HUES64 (cell line): ENCODE data around the gene PCYT1A.
A peak's percentile ranks its signal among the peaks of the same experiment; 100 is the strongest.
"Not testable (repeated sequence)": the region's sequence is repeated elsewhere in the genome, so short reads cannot be mapped to it uniquely, and the experiment has no call there.

Experiments used
- H3K27ac ChIP-seq: 2 replicates; pipeline ENCODE4 v1.7.0; 2013; ENCODE audit warnings: low read depth, low read length, inconsistent platforms
- H3K27me3 ChIP-seq: 2 replicates; pipeline ENCODE4 v1.6.1; 2013; ENCODE audit warnings: mild to moderate bottlenecking, low read length; ENCODE audit not compliant: insufficient read depth
- H3K36me3 ChIP-seq: 2 replicates; pipeline ENCODE4 v1.6.1; 2013; ENCODE audit warnings: mild to moderate bottlenecking, low read length; ENCODE audit not compliant: insufficient read depth
- H3K4me1 ChIP-seq: 2 replicates; pipeline ENCODE4 v1.6.1; 2013; ENCODE audit warnings: mild to moderate bottlenecking, low read length, moderate library complexity; ENCODE audit not compliant: insufficient read depth
- H3K4me3 ChIP-seq: 2 replicates; pipeline ENCODE4 v1.5.1; 2013; ENCODE audit warnings: mild to moderate bottlenecking, low read length, moderate library complexity
- H3K9ac ChIP-seq: 2 replicates; pipeline ENCODE4 v1.6.1; 2013; ENCODE audit warnings: mild to moderate bottlenecking, low read depth, low read length
- H3K9me3 ChIP-seq: 2 replicates; pipeline ENCODE4 v1.6.1; 2013; ENCODE audit warnings: low read depth, low read length; ENCODE audit not compliant: insufficient read depth
- WGBS: fragments of 150-250, 120-280 bp; methylation state at CpG from one replicate; pipeline ENCODE4 v1.1.7; 2013; ENCODE audit warnings: missing lambda C conversion rate; 5-methylcytosine and 5-hydroxymethylcytosine counted together

PCYT1A gene

GRCh38 chr3:196184169-196184432 lies 103.4 kb downstream of the PCYT1A start:
- 100% methylated on average over 4 of the region's 4 CpGs for WGBS
- not testable (repeated sequence) for H3K9ac ChIP-seq, H3K27me3 ChIP-seq, H3K27ac ChIP-seq, H3K36me3 ChIP-seq, H3K4me3 ChIP-seq, H3K9me3 ChIP-seq
- peaks cover 16% of the 10 kb centered on the region for H3K4me1 ChIP-seq

DNA sequence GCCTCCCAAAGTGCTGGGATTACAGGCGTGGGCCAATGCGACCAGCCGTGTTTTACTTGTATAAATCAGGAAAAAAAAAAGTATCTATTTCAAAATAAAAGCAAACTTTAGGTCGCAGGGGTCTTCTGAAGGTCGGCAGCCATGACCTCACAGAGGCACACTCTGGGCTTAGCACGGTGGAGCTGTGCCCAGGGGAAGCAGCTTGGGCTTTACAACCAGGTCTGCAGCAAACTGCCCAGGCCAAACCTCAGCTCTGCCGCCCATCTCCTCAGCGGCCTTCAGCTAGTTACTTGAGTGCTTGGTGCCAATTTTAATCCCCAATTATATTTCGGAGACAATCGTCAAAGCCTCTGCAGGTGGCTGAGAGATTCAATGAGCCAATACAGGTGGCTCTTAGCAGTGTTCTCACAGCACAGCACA lies 106.4 kb downstream of the PCYT1A start:
- Histone ChIP-seq H3K9me3 (no peaks in the 10 kb centered on the region), H3K4me1 (peaks cover 12% of the 10 kb centered on the region), H3K27ac (no peak overlapping the region; the same call in 1 of the 2 replicates), H3K4me3 (no peak overlapping the region), H3K27me3 (no peaks in the 10 kb centered on the region), H3K36me3 (no peaks in the 10 kb centered on the region), H3K9ac (no peak overlapping the region)
- WGBS: 87% methylated on average over 10 of the region's 10 CpGs

- Histone ChIP-seq H3K27me3 (no peaks in the 10 kb centered on the region), H3K27ac (0 out of 2 replicates have a peak overlapping the region, but pooled peaks have one; percentile 32), H3K9me3 (no peaks in the 10 kb centered on the region), H3K4me1 (peaks cover 12% of the 10 kb centered on the region), H3K9ac (no peak overlapping the region), H3K36me3 (no peaks in the 10 kb centered on the region), H3K4me3 (no peak overlapping the region)
- 94% methylated on average over 9 of the region's 9 CpGs for WGBS
These were observed 107.2 kb downstream of the PCYT1A start for GRCh38 chr3:196180346-196180745.
